Stimulated activated CD4-positive, alpha-beta T cell treated with anti-CD3 and anti-CD28 coated beads, TNF-alpha, amount 100 ng/mL, for 24 hours (primary cell): Measurements from ENCODE around the gene XYLT1.

Experiments used
- DNase-seq, 3 experiments: peaks; one replicate each; pipeline ENCODE4 v3.0.0-alpha.2; 2020; ENCODE audit warnings: low read depth in 3 of 3

XYLT1 gene

GRCh38 chr16:17193566-17194100 lies 277.1 kb downstream of the XYLT1 start:
- no peak for DNase-seq

- DNase-seq, result no peak
These were observed 286.7 kb downstream of the XYLT1 start for GRCh38 chr16:17184026-17184425.

- DNase-seq, result no peak
These were observed 292.5 kb downstream of the XYLT1 start for GRCh38 chr16:17177959-17178905.

- DNase-seq, result no peak
These were observed 293.4 kb downstream of the XYLT1 start for GRCh38 chr16:17177242-17177958.

- DNase-seq, result no peak
These were observed 294.6 kb downstream of the XYLT1 start for GRCh38 chr16:17176199-17176598.

GRCh38 chr16:17173281-17173680 lies 297.5 kb downstream of the XYLT1 start:
- DNase-seq, result no peak

- no peak for DNase-seq
These were observed 299.3 kb downstream of the XYLT1 start for GRCh38 chr16:17171250-17172143.

- no peak for DNase-seq
These were observed 300.3 kb downstream of the XYLT1 start for GRCh38 chr16:17170435-17170834.

- no peak for DNase-seq
These were observed 302.6 kb downstream of the XYLT1 start for GRCh38 chr16:17168181-17168580.

GRCh38 chr16:17166095-17166494 lies 304.7 kb downstream of the XYLT1 start:
- no peak for DNase-seq

- no peak for DNase-seq
These were observed 308.2 kb downstream of the XYLT1 start for GRCh38 chr16:17162560-17162959.

GRCh38 chr16:17160920-17161431 lies 309.8 kb downstream of the XYLT1 start:
- DNase-seq, result no peak

GRCh38 chr16:17160285-17160853 lies 310.4 kb downstream of the XYLT1 start:
- no peak for DNase-seq

GRCh38 chr16:17159617-17160016 lies 311.1 kb downstream of the XYLT1 start:
- no peak for DNase-seq

- DNase-seq, result no peak
These were observed 314.8 kb downstream of the XYLT1 start for GRCh38 chr16:17155936-17156335.

- no peak for DNase-seq
These were observed 315.3 kb downstream of the XYLT1 start for GRCh38 chr16:17155485-17155884.

GRCh38 chr16:17154981-17155380 lies 315.8 kb downstream of the XYLT1 start:
- no peak for DNase-seq

- no peak for DNase-seq
These were observed 318.4 kb downstream of the XYLT1 start for GRCh38 chr16:17152311-17152710.

- DNase-seq, result no peak
These were observed 319.4 kb downstream of the XYLT1 start for GRCh38 chr16:17151335-17151734.

GRCh38 chr16:17149904-17150483 lies 320.8 kb downstream of the XYLT1 start:
- DNase-seq, result no peak

GRCh38 chr16:17147942-17148341 lies 322.8 kb downstream of the XYLT1 start:
- DNase-seq, result no peak
